Activated T-helper 1 cell treated with anti-CD3 and anti-CD28 coated beads, Interleukin-12 subunit alpha, Interleukin-12 subunit beta, Interleukin-2, Interleukin-4 antibody, amounts not matched to agents 30 ng/mL and 10 ng/mL and 1 ng/mL, durations not matched to agents 14 hours and 24 hours and 36 hours (primary cell): Measurements from ENCODE around the gene FREY1. TPM values are rescaled to one million over a fixed set of nuclear protein-coding genes. Genes with fewer than 3 reads are reported as not detected.

Experiments
- DNase-seq: peaks from one replicate; pipeline ENCODE4 v3.0.0; 2021; ENCODE audit warnings: low spot score
- H3K27ac Mint-ChIP-seq: one replicate; pipeline ENCODE4 v1.8.0; 2021; ENCODE audit warnings: mild to moderate bottlenecking, mixed read lengths
- H3K27me3 Mint-ChIP-seq: one replicate; pipeline ENCODE4 v1.8.0; 2022; ENCODE audit warnings: mild to moderate bottlenecking, moderate library complexity, mixed read lengths; ENCODE audit not compliant: insufficient read depth
- H3K36me3 Mint-ChIP-seq: one replicate; pipeline ENCODE4 v1.8.0; 2021; ENCODE audit warnings: low read depth, mixed read lengths
- H3K4me1 Mint-ChIP-seq: one replicate; pipeline ENCODE4 v1.8.0; 2021; ENCODE audit warnings: low read depth, mixed read lengths
- H3K4me3 Mint-ChIP-seq: one replicate; pipeline ENCODE4 v1.8.0; 2021; ENCODE audit warnings: mild to moderate bottlenecking, moderate library complexity, mixed read lengths
- H3K9me3 Mint-ChIP-seq: one replicate; pipeline ENCODE4 v1.8.0; 2021; ENCODE audit warnings: mixed read lengths
- intact Hi-C: fragments of 100-400 bp; cut with micrococcal nuclease; formaldehyde crosslinking; loops from one replicate; pipeline ENCODE4 v1.15.1; 2024
- total RNA-seq: library from RNA; stranded (reverse); gene quantifications from 2 replicates; pipeline ENCODE4 v1.2.3, GENCODE V29; 2022

Gene FREY1
- total RNA-seq, 1 donor from 2014 or later, result 1.9 TPM

- no peak overlapping the region for H3K27ac Mint-ChIP-seq
- no peaks in the 10 kb centered on the region for H3K4me1 Mint-ChIP-seq
- H3K9me3 Mint-ChIP-seq, result no peaks in the 10 kb centered on the region
- no peaks in the 10 kb centered on the region for H3K27me3 Mint-ChIP-seq
- no peak for DNase-seq
- intact Hi-C loops, result no loop called here
- no peak overlapping the region for H3K4me3 Mint-ChIP-seq
- H3K36me3 Mint-ChIP-seq, result peaks cover 34% of the 10 kb centered on the region
These were observed 48.2 kb downstream of the FREY1 start for GRCh38 chr11:45858751-45859398.

GRCh38 chr11:45857961-45858474, 49.1 kb downstream of the FREY1 start:
- Mint-ChIP-seq H3K4me1 (no peaks in the 10 kb centered on the region), H3K36me3 (peaks cover 27% of the 10 kb centered on the region), H3K27ac (no peak overlapping the region), H3K9me3 (no peaks in the 10 kb centered on the region), H3K4me3 (no peak overlapping the region), H3K27me3 (no peaks in the 10 kb centered on the region)
- DNase-seq, result no peak
- intact Hi-C loops, result no loop called here

Other genes starting within 250 kb of the FREY1 start
- gene CHST1, start 241.6 kb downstream of the FREY1 start, total RNA-seq, result 0.17 and 0.23 TPM in 2 replicates
- 16.3 and 18.2 TPM in 2 replicates for gene SLC35C1, start 102.1 kb downstream of the FREY1 start, total RNA-seq
- 19.4 and 23.7 TPM in 2 replicates for gene CRY2, start 59.8 kb downstream of the FREY1 start, total RNA-seq
- gene MAPK8IP1, start 21.6 kb downstream of the FREY1 start, total RNA-seq, result 0.51 and 0.91 TPM in 2 replicates
- gene PEX16, start 10.6 kb upstream of the FREY1 start, total RNA-seq, result 37.4 and 44.6 TPM in 2 replicates
- gene LARGE2, start 15.4 kb upstream of the FREY1 start, total RNA-seq, result not detected in 2 replicates
- 32.9 and 42.0 TPM in 2 replicates for gene PHF21A, start 214.2 kb upstream of the FREY1 start, total RNA-seq